GM15510 (cell line): ENCODE data around the gene EBPL.

Experiments used
- POLR2A ChIP-seq: IDR thresholded peaks from 3 replicates; pipeline ENCODE4 v1.6.1; 2011; ENCODE audit warnings: borderline replicate concordance; ENCODE audit not compliant: insufficient read length; ENCODE audit errors: extremely low read depth

EBPL gene

DNA sequence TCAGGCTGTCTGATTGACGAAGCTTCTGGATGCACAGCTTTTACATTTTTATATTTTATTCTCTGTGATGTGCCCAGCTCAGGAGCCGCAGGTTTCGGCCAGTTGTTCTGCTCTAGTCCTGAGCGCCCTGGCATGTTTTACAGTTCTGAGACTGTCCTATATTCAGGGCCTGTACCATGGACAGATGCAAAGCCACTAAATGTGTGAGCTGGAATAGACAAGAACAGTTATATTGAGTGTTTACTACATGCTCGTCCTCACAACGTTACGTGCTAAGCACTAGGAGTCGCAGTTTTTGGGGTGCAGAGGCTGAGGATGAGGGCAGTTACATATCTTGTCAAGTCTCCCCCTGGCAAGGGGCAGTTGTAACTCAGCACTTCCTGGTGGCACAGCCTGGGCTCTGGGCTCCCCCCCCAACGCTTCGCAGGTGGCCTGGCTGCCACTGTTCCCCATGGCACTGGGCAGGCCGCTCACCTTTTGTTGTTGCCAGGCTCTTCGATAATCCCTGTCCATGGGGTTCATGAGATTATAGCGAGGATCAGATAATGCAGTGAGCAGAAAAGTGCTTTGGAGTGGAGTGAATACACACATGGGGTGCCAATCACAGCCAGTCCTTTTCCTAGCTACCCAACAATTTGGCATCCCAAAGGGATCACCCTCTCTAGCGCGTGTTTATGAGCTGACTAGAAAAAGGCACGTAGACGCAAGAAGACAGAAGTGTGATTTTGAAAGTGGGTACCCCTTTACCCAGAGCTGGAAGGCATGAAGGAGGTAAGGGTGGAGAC, 39.5 kb downstream of the EBPL start:
- no peak for TF ChIP-seq POLR2A

DNA sequence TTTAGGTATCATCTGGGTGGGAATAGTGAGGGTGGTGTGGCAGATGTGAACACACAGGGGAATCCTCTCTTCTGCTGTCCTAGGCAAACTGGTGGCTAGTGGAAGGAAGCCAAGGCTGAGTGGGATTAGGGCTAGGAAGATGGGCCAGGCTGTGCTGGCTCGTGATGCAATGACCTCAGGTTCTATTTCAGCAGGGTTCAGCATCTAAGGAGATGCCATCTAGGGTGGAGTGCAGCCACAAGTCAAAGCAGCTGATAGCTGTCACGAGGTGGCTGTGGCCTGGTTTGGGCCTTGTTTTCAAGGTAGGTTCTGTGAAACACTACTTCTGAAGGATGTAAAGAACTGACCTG, 41.3 kb downstream of the EBPL start:
- no peak for TF ChIP-seq POLR2A

DNA sequence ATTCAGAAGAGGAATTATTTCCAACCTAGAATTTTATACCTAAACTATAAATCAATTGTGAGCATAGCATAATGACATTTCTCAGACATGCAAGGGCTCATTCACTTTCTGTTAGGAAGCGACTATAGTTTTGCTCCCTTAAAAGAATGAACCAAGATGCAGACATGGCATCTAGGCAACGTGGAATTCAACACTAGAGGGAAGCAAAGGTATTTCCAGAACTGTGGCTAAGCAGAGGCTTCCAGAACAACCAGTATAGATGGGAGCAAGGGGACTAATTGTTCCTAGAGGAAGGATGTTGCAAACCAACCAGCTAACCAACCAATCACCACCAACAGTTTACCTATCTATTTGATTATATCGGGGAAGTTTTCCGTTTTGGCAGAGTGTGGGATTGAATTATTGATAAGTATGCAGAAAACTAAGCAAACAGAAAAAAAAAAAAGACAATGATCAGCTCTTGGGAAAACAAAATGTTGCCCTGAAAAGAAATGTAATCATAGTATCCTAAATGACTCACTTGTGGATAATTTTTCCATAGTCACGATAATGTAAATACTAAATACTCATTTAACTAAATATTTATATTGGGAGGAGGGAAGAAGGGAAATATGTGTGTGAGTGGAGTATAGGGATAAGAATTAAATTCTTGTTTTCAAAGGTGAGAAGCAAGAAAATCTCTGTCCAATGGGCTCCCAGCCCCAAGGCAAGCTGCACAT, 41.9 kb downstream of the EBPL start:
- TF ChIP-seq POLR2A, result no peak

DNA sequence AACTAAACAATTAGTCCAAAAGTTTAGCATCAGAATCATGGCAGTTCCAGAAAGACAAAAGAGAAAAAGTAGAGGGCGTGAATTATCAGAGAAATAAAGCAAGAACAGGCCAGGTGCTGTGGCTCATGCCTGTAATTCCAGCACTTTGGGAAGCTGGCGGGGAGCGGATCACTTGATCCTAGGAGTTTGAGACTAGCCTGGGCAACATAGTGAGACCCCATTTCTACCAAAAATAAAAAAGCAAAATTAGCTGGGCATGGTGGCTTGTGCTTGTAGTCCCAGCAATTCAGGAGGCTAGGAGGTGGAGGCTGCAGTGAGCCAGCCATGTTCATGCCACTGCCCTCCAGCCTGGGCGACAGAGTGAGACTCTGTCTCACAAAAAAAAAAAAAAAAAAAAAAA, 44.6 kb downstream of the EBPL start:
- TF ChIP-seq POLR2A, result no peak

DNA sequence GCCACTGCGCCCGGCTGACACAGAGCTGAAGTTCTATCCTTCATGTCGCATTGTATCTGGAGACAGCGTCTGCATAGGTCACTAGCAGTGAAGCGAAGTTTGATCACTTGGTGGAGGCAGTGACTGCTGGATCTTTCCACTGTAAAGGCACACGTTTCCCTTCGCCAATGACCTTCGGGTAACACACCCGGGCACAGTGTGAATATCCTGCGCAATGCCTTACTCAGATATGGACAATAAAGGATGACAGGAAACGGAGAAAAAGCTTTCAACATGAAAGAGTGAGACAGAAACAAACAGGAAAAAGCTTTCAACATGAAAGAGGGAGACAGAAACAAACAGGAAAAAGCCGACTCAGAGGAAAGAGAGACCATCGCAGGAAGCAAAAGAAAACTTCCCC, 45.8 kb downstream of the EBPL start:
- TF ChIP-seq POLR2A, result no peak

DNA sequence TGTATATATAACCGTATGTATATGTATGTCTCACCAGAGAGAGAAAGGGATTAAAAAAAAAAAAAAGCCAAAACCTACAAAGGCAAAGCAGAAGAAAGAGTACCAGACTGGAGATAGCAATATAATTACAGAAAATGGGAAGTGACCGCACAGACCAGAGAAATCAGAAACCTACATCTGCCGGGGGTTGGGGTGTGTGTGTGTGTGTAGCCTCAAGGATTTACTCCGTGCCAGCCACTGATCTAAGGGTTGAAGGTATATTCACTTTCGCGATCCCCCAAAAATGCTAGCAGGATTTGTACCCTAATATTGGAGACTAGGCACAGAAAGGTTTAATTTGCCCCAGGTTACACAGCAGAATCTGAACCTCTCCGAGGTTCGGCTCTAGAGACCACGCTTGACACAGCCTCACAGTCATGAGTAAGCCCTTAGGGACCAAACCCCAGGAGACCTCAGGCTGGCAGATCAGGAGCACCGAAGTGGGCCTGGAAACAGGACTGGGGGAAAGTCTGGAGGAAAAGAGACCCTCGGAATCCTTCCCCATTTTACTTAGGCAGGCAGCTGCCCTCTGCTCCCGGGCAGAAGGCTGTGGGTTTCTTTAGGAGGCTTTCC, 48.1 kb downstream of the EBPL start:
- no peak for TF ChIP-seq POLR2A

DNA sequence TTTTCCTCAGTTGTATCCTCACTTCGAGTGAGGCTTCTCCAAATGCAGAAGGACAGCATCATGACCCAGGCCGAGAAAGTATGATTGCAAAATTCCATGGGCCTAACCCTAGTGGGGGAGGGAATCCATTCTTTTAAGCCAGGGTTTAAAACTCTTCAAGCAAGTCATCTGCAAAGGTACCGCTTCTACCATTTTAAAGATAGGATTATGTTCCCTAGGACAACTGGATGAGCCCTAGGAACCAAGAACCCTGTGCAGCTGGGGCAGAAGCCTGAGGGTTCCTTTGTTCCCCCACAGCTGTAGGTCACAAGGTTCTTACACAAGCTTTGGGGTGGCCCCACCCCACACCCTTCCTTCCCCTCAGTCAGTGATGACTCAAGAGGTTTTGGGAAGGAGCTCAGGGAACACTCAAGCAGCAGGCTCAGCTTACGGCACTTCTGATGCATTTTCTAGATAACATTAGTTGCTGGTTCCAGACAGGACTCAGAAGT, 49.4 kb downstream of the EBPL start:
- TF ChIP-seq POLR2A, result no peak

DNA sequence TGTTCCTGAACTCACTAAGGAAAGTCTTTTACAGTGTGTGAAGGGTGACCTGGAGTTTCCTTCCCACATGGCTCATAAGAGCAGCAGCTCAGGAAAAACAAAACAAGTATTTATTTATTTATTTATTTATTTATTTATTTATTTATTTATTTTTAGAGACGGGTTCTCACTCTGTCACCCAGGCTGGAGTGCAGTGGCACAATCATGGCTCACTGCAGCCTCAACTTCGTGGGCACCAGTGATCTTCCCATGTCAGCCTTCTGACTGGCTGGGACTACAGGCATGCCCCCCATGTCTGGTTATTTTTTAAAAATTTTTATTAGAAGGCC, 52.6 kb downstream of the EBPL start:
- TF ChIP-seq POLR2A, result no peak

DNA sequence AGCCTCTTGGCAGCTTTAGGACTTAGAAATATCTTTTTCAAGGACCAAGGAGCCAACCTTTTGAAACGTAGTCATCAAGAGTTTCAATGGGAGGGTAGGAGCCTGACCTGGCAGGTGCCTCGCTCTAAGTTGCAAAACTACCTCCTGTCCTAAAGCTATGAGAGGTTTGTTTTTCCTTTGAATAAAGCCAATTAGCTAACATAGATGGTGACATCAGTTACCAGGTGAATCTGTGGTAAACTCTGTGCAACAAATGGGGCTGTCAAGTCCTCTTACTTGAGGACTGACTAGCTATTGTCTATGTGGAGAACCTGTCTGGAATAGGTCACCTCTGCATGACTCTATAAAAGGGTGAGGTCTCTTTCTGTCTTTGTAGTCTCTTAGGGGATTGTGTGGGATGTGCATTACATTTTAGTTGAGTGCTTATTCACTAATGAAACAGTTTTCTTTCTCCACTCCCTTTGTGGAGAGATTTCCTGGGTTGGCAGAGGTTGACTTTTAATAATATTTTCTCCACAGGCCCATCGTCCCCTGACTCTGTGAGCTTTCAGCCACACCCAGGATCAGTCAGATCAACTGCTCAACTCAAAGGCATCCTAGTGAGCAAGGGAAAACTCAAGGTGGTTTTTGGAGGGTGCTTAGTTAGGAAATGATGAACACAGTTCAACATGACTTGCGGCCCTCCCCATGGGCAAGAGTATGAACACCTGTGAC, 53.1 kb downstream of the EBPL start:
- TF ChIP-seq POLR2A, result no peak

DNA sequence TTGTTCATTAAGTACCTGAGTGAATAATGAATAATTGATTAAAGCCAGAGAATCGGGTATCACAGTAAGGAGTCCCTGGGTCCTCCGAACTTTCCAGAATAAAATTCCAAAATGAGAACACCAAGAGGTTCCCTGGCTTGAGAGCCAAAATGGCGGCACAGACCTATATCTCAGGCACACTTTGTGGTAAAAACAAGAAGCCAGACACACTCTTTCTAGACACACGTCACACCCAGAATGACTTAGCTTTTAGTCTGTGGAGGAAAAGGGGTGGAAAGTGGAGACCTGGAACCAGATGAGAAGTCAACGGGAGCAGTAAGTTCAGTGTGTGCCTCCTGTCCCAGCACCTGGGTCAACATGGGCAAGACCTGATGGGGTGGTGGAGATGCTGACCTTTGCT, 54.6 kb downstream of the EBPL start:
- TF ChIP-seq POLR2A, result no peak

DNA sequence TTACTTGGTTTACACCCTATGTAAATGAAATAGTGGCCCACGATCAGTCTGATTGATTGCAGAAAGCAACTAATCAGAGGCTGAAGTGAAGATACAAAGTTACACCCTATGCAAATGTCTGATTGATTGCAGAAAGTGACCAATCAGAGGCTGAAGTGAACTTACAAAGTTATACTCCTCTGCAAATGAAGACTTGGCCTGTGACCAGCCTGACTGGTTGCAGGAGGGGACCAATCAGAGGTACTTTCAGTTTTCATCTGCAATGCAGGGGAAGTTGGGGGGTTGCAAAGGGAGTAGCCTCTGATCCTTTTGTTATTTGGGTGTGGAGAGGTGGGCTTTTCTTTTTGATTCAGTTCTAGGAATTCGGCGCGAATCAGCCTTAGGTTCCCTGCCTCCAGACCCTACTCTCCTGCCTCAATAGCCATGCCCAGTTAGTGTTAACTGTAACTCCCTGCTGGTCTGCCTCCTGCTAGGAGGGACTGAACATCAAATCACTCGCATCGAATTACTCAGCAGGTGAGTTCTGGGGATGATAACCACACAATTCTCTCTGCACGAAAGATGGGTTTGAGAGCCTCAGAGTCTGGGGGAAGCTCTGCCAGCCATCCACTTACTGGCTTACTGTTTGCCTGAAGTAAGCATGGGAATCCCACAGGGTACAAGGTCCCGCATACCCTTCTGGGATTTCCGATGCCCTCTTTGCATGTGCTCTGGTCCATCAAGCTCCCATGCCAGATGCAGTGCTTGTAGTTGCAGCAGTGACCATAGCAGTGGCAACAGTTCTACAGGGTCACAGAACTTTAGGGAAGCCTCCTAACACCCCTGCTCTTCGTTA, 55.5 kb downstream of the EBPL start:
- no peak for TF ChIP-seq POLR2A

DNA sequence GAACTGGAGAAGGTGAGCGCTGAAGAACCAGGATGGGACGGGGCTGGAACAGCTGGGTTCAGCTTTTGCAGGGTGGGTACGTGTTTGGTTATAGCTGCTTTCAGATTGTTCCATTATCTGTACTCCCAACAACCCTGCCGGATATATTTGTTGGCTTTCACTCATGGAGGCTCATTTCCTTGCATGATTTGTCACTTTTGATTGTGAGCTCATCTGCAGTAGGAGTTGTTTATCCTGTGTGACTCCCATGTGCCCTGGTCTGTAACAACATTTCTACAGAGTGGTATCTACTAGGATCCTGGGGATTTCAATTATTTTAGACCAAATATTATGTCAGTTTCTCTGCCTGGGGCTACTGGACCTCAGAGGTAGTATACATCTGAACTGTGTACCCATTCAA, 57.6 kb downstream of the EBPL start:
- TF ChIP-seq POLR2A, result no peak

DNA sequence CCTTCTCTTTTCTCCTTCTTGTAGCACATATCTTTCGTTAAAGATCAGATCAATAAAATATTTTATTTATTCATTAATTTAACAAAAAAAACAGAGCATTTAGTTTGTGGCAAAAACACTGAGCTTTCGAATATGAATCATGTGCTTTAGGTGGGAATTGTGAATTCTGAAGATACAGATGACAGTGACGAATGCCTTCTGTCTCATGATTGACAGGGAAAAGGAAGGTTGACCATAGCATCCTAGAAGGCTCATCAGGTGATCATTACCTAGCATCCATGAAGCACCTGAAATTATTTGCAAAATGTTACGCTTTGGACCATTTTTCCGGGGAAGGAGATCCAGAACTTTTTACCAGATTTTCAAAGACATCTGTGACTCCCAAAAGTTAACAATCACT, 59.1 kb downstream of the EBPL start:
- TF ChIP-seq POLR2A, result no peak

DNA sequence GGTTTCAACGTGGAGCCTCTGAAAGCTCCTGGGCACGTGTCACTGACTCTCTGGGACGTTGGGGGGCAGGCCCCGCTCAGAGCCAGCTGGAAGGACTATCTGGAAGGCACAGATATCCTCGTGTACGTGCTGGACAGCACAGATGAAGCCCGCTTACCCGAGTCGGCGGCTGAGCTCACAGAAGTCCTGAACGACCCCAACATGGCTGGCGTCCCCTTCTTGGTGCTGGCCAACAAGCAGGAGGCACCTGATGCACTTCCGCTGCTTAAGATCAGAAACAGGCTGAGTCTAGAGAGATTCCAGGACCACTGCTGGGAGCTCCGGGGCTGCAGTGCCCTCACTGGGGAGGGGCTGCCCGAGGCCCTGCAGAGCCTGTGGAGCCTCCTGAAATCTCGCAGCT, 60.7 kb downstream of the EBPL start:
- no peak for TF ChIP-seq POLR2A

DNA sequence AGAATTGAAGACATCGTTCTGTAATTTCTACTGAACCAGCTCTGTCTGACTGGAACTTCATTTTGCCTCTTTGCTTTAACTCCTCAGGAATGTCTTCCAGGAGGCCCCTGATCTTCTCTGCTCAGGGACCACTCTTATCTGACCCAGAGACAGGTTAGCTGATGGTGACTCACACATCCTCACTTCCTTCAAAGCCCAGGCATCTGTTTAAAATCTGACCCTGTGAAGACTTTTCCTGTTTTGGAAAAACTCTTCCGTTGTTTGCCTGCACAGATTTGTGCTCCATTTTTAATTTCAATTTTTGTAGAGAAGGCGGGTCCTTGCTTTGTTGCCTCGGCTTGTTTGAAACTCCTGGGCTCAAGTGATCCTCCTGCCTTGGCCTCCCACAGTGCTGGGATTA, 61.3 kb downstream of the EBPL start:
- TF ChIP-seq POLR2A, result no peak

DNA sequence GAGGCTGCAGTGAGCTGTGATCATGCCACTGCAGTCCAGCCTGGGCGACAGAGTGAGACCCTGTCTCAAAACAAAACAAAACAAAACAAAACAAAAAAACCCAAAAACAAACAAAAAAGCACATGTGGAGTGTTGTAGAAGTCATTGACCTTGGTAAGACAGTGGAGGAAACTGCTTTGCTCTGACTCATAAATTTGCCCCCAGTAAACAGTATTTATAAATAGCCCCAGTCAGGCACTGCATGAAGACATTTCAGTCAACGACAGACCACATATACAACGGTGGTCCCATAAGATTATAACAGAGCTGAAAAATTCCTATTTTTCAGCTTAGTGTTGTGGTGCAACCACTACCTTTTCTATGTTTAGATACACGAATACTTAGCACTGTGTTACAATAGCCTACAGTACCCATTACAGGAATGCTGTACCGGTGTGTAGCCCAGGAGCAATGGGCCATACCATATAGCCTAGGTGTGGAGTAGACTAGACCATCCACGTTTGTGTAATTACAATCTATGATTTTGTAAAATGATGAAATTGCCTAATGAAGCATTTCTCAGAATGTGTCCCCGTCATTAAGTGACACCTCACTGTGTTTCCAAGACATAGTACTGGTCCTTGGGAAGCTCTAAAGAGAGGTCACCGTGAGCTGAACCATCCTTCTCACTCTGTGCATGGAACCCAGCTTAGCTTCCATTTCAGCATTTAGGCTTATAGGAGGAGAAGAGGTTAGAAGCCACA, 61.9 kb downstream of the EBPL start:
- no peak for TF ChIP-seq POLR2A
